DOHH2 (cell line): Measurements from ENCODE around the gene RFLNA.

ENCODE experiments used
- EZH2phosphoT487 ChIP-seq: fragments of 200-600 bp; sonication (generic); IDR thresholded peaks from 2 replicates; pipeline ENCODE4 v1.6.1; 2017; ENCODE audit warnings: borderline replicate concordance, mild to moderate bottlenecking, antibody characterized with exemption, low read length, moderate library complexity, mixed read lengths
- TF ChIP-seq, protein P1 (sequence below): fragments of 200-600 bp; sonication (generic); IDR thresholded peaks from one replicate; pipeline ENCODE4 v1.5.1; 2014; ENCODE audit warnings: antibody characterized with exemption, mild to moderate bottlenecking, low read depth, low read length; ENCODE audit not compliant: poor library complexity, severe bottlenecking

DNA sequence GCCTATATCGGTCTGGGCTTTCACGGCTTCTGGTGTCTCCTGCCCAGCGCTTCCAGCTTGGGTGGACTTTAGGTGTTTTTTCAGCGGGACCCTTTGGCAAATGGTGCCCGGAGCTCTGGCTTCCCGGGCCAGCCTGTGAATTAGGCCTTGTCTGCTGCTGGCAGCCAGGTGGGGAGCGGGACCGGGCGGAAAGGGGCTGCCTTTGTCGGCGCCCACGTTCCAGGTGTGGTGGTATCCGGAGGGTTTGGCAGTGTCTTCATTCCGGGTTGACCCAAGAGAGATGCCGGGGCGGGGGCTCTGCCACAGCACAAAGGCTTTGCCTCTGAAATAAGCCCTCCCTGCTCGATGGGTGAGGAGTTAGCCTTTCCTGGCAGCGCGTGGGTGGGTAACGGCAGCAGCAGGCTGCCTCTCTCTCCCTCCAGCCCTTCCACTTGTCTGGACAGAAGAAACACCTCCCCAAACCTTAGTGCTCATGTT, 9.5 kb downstream of the RFLNA start:
- no peak for TF ChIP-seq EZH2phosphoT487
- TF ChIP-seq, protein P1, sequence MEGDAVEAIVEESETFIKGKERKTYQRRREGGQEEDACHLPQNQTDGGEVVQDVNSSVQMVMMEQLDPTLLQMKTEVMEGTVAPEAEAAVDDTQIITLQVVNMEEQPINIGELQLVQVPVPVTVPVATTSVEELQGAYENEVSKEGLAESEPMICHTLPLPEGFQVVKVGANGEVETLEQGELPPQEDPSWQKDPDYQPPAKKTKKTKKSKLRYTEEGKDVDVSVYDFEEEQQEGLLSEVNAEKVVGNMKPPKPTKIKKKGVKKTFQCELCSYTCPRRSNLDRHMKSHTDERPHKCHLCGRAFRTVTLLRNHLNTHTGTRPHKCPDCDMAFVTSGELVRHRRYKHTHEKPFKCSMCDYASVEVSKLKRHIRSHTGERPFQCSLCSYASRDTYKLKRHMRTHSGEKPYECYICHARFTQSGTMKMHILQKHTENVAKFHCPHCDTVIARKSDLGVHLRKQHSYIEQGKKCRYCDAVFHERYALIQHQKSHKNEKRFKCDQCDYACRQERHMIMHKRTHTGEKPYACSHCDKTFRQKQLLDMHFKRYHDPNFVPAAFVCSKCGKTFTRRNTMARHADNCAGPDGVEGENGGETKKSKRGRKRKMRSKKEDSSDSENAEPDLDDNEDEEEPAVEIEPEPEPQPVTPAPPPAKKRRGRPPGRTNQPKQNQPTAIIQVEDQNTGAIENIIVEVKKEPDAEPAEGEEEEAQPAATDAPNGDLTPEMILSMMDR = no peak
